Measurements from ENCODE around the gene NR4A3. TPM values are rescaled to one million over a fixed set of nuclear protein-coding genes. Genes with fewer than 3 reads are reported as not detected.
A peak's percentile ranks its signal among the peaks of the same experiment; 100 is the strongest.

NR4A3 gene
- total RNA-seq, 2 donors from 2014 or later: 15.8 to 19.9 TPM

DNA sequence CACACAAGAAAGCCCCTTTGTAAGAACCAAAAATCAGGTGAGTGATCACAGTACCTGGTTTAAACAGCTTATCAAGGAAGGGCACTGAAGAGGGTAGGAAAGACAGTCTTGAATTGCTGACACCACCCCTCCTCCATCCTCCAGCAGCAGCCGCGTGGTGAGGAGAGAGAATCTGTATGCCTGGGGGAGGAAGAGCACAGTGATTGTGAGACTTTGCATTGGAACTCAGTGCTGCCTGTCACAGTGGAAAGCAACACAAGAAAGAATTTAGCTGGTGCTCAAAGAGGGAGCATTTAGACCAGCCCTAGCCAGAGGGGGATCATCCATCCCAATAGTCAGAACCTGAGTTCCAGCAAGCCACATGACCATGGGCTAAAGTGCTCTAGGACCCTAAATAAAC lies 73.1 kb downstream of the NR4A3 start:
- H3K36me3 ChIP-seq: no peaks in the 10 kb centered on the region
- DNase-seq (ENCODE audit: low spot score): no peak
- TF ChIP-seq, protein P1, sequence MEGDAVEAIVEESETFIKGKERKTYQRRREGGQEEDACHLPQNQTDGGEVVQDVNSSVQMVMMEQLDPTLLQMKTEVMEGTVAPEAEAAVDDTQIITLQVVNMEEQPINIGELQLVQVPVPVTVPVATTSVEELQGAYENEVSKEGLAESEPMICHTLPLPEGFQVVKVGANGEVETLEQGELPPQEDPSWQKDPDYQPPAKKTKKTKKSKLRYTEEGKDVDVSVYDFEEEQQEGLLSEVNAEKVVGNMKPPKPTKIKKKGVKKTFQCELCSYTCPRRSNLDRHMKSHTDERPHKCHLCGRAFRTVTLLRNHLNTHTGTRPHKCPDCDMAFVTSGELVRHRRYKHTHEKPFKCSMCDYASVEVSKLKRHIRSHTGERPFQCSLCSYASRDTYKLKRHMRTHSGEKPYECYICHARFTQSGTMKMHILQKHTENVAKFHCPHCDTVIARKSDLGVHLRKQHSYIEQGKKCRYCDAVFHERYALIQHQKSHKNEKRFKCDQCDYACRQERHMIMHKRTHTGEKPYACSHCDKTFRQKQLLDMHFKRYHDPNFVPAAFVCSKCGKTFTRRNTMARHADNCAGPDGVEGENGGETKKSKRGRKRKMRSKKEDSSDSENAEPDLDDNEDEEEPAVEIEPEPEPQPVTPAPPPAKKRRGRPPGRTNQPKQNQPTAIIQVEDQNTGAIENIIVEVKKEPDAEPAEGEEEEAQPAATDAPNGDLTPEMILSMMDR (IDR thresholded peaks at IDR 0.05): no peak
- no peaks in the 10 kb centered on the region for H3K9me3 ChIP-seq
- H3K4me3 ChIP-seq: no peak overlapping the region
- no peaks in the 10 kb centered on the region for H3K27me3 ChIP-seq
- no peak overlapping the region for H3K27ac ChIP-seq
- no peaks in the 10 kb centered on the region for H3K4me1 ChIP-seq

DNA sequence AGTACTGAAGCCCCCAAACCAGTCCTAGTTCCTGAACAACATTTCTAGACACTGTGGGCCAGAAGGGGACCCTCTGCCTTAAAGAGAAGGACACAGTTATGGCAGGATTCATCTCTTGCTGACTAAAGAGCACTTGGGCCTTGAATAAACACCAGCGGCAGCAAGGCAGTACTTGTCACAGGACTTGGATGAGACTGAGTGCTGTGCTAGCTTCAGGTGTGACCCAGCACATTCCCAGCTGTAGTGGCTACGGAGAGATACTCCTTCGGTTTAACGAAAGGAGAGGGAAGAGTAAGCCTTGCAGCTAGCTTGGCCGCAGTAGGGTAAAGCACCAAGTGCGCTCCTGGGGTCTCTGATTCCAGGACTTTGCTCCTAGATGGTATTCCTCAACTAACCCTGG lies 73.8 kb downstream of the NR4A3 start:
- no peak overlapping the region for H3K27ac ChIP-seq
- TF ChIP-seq, protein P1 (IDR thresholded peaks at IDR 0.05): no peak
- H3K27me3 ChIP-seq: no peaks in the 10 kb centered on the region
- H3K9me3 ChIP-seq: no peaks in the 10 kb centered on the region
- no peak for DNase-seq (ENCODE audit: low spot score)
- H3K4me3 ChIP-seq: no peak overlapping the region
- H3K4me1 ChIP-seq: no peaks in the 10 kb centered on the region
- H3K36me3 ChIP-seq: no peaks in the 10 kb centered on the region

DNA sequence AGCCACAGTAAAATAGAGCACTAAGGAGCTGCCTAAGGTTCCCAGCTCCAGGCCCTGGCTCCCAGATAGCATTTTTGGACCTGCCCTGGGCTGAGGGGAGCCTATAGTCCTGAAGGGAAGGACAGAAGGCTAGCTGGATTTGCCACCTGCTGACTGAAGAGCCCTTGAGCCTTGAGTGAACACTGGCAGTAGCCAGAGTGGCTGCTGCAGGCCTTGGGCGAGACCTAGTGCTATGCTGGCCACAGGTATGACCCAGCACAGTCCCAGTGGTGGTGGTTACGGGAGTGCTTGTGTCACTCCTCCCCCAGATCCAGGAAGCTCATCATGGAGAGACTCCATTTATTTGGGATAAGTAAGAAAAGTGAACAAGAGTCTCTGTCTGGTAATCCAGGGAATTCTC lies 74.4 kb downstream of the NR4A3 start:
- H3K9me3 ChIP-seq: no peaks in the 10 kb centered on the region
- H3K27me3 ChIP-seq: no peaks in the 10 kb centered on the region
- H3K36me3 ChIP-seq: no peaks in the 10 kb centered on the region
- no peaks in the 10 kb centered on the region for H3K4me1 ChIP-seq
- no peak overlapping the region for H3K27ac ChIP-seq
- TF ChIP-seq, protein P1 (IDR thresholded peaks at IDR 0.05): no peak
- H3K4me3 ChIP-seq: no peak overlapping the region
- no peak for DNase-seq (ENCODE audit: low spot score)

DNA sequence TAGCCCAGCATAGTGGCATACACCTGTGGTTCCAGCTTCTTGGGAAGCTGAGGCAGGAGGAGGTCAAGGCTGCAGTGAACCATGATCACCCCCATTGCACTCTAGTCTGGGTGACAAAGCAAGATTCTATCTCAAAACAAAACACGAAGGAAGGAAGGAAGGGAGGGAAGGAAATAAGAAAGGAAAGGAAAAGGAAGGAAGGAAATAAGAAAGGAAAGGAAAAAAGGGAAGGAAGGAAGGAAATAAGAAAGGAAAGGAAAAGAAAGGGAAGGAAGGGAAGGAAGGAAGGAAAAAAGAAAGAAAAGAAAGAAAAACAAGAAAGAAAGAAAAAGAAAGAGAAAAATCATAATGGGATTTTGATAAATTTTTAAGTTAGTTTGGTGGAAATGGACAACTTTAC lies 81.7 kb downstream of the NR4A3 start:
- H3K27me3 ChIP-seq: no peaks in the 10 kb centered on the region
- TF ChIP-seq, protein P1 (IDR thresholded peaks at IDR 0.05): no peak

DNA sequence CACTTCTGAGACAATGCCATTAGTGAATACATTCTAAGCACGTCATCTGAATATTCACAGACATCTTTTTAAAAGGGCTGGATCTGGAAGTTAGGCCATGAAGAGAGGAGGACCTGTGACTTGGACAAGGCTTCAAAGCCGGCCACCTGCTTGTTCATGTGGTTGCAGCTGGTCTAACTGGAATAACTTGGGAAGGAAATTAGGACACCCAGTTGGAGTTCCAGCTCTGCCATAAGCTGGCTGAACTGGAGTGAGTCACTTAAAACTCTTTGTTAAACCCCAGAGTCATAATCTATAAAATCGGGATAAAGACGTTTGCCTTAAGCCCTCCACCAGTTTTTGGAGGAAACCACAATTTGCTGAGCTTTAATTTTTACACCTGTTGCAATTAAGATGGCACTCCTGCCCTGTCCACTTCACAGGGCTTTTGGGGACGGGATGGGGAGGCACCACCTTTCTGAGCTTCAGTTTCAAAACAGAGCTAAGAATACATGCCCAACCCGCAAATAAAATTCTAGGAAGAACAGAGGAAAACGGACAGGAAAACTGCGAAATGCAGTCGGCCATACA lies 84.2 kb downstream of the NR4A3 start:
- TF ChIP-seq, protein P1 (IDR thresholded peaks at IDR 0.05): no peak
- no peak for DNase-seq (ENCODE audit: low spot score)
- Histone ChIP-seq H3K9me3 (no peaks in the 10 kb centered on the region), H3K4me3 (peak overlapping the region; percentile 87 to 91), H3K4me1 (peaks cover 0 to 15% of the 10 kb centered on the region in 2 donors), H3K36me3 (no peaks in the 10 kb centered on the region), H3K27ac (peak overlapping the region; percentile 97 to 98), H3K27me3 (no peaks in the 10 kb centered on the region)

More for the DNA sequence above, 81.7 kb downstream of the NR4A3 start:
- Histone ChIP-seq H3K4me3 (no peak overlapping the region), H3K9me3 (no peaks in the 10 kb centered on the region), H3K4me1 (peaks cover 0 to 13% of the 10 kb centered on the region in 2 donors), H3K27ac (no peak overlapping the region), H3K36me3 (no peaks in the 10 kb centered on the region)
- DNase-seq (ENCODE audit: low spot score): no peak
